HepG2 (cell line): ENCODE data around the gene HYAL1. TPM values are rescaled to one million over a fixed set of nuclear protein-coding genes. Genes with fewer than 3 reads are reported as not detected.

Experiments used
- AHDC1 ChIP-seq: sonication (generic); formaldehyde crosslinking; IDR thresholded peaks from 2 replicates; pipeline ENCODE4 v1.5.1; 2020; ENCODE audit warnings: mild to moderate bottlenecking, missing genetic modification reagents, borderline replicate concordance
- ATF7 ChIP-seq, 2 experiments: fragments of 450-650 bp in 1 of 2; sonication (generic) in 1 of 2; formaldehyde crosslinking in 1 of 2; IDR thresholded peaks; 2 replicates each; pipeline versions ENCODE4 v1.4.0 to v1.6.1; 2016 to 2020; ENCODE audit warnings: antibody characterized with exemption in 1 of 2, mild to moderate bottlenecking in 1 of 2, missing genetic modification reagents in 1 of 2
- FIP1L1 ChIP-seq: fragments of 200-400 bp; formaldehyde crosslinking; IDR thresholded peaks from 2 replicates; pipeline ENCODE4 v1.6.1; 2018; ENCODE audit warnings: low read depth, mild to moderate bottlenecking, low read length, moderate library complexity, borderline replicate concordance; ENCODE audit not compliant: insufficient read depth
- IKZF5 ChIP-seq: IDR thresholded peaks from 2 replicates; pipeline ENCODE4 v1.6.1; 2018; ENCODE audit warnings: missing genetic modification reagents, mild to moderate bottlenecking, missing compliant biosample characterization
- MAFG ChIP-seq: sonication (generic); formaldehyde crosslinking; IDR thresholded peaks from 2 replicates; pipeline ENCODE4 v1.5.1; 2020; ENCODE audit warnings: mild to moderate bottlenecking, missing genetic modification reagents
- NFIB ChIP-seq: sonication (generic); formaldehyde crosslinking; IDR thresholded peaks from 2 replicates; pipeline ENCODE4 v1.9.0; 2021; ENCODE audit warnings: missing genetic modification reagents, mild to moderate bottlenecking, borderline replicate concordance
- SNAPC5 ChIP-seq: sonication (generic); formaldehyde crosslinking; IDR thresholded peaks from 2 replicates; pipeline ENCODE4 v1.8.1; 2023; ENCODE audit warnings: mild to moderate bottlenecking, missing genetic modification reagents, borderline replicate concordance
- ZNF232 ChIP-seq: sonication (generic); formaldehyde crosslinking; IDR thresholded peaks from 2 replicates; pipeline ENCODE4 v1.4.0; 2020; ENCODE audit warnings: missing genetic modification reagents, borderline replicate concordance
- ZNF773 ChIP-seq: sonication (generic); formaldehyde crosslinking; IDR thresholded peaks from 2 replicates; pipeline ENCODE4 v1.4.0; 2020; ENCODE audit warnings: missing genetic modification reagents, borderline replicate concordance
- ZNF841 ChIP-seq: sonication (generic); formaldehyde crosslinking; IDR thresholded peaks from 2 replicates; pipeline ENCODE4 v1.8.1; 2023; ENCODE audit warnings: missing genetic modification reagents, borderline replicate concordance
- ZSCAN12 ChIP-seq: sonication (generic); formaldehyde crosslinking; IDR thresholded peaks from 2 replicates; pipeline ENCODE4 v1.9.0; 2021; ENCODE audit warnings: mild to moderate bottlenecking, missing genetic modification reagents
- polyA plus RNA-seq, 8 experiments: library from polyadenylated mRNA; depleted of rRNA in 3 of 8; stranded (reverse) in 7 of 8; unstranded in 1 of 8; fragments of >200 nt; fragmentation: Illumina TruSeq in 4 of 8; extraction: Trizol in 4 of 8; gene quantifications; 2 replicates each; pipeline versions ENCODE4 v1.2.1 to v1.2.3, GENCODE V29; 2011 to 2016; ENCODE audit warnings: low read depth in 4 of 8, missing spikeins in 1 of 8, mixed read lengths in 1 of 8; ENCODE audit not compliant: insufficient read depth in 1 of 8
- total RNA-seq, 5 experiments: library from RNA; depleted of rRNA; stranded (reverse); fragments of >200 nt; fragmentation: Illumina TruSeq; extraction: Trizol; gene quantifications; 2 replicates each; pipeline ENCODE4 v1.2.3, GENCODE V29; 2016; ENCODE audit warnings: low read depth in 1 of 5
- TF ChIP-seq, protein P1 (sequence below): IDR thresholded peaks from 2 replicates; pipeline ENCODE4 v1.6.1; 2016; ENCODE audit warnings: low read depth, borderline replicate concordance
- TF ChIP-seq, protein P2 (sequence below): sonication (generic); formaldehyde crosslinking; IDR thresholded peaks from 2 replicates; pipeline ENCODE4 v1.4.0; 2020; ENCODE audit warnings: mild to moderate bottlenecking, missing genetic modification reagents
- TF ChIP-seq, protein P3 (sequence below): sonication (generic); formaldehyde crosslinking; conservative IDR thresholded peaks from 2 replicates; pipeline ENCODE4 v1.4.0; 2020; ENCODE audit warnings: missing genetic modification reagents
- TF ChIP-seq, protein P4 (sequence below): sonication (generic); formaldehyde crosslinking; IDR thresholded peaks from 2 replicates; pipeline ENCODE4 v1.4.0; 2020; ENCODE audit warnings: low read depth, mild to moderate bottlenecking, missing genetic modification reagents

HYAL1 gene
- total and polyA plus RNA-seq, 2 of the 13 experiments (the other 11 are each of a cell fraction or from before 2014, with no cell fraction given) = 76.5 to 193 TPM

DNA sequence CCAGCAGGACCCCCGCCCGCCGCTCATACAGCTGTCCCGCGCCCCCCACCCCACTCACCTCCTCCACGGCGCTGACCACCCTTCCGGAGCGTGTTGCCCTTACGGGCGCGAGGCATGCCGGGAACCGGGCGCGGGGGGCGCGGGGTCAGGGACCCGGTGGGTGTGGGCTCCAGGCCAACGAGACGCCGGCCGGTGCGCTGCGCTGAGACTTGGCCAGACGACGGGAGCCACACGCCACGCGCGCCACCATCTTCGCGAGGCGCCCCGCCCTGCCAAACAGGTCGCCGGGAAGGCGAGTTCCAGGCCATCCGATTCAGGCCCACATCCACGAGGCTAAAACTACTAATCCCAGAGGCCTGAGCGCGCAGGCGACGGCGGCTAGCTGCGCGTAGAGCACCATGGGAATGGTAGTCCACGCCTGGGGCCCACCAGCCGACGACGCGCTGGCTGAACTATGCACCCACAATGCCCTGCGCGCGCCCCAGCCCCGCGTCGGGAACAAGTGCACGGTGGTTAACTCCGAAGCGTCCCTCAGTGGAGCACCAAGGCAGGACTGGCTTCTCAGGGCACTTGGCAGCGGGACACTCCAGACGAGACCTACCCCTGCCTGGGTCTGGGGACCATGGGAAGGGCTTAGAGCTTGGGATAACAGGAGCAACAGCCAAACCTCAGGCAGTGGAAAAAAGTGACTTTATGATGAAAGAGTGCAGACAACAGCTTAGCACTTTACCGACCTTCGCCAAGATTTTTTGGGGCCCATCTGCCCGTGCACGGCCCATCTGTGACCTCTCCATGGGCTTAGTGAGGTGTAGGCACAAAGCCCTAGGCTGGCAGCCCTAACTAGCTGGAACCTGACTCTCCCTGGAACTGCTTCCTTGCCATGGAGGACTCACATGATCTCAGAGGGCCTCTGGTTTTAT lies 11.0 kb downstream of the HYAL1 start, which contains the start of gene IFRD2 (continued):
- no peak for TF ChIP-seq AHDC1 (CRISPR knock-in tag)
- no peak for TF ChIP-seq ZNF773 (CRISPR knock-in tag)
- TF ChIP-seq, protein P1, sequence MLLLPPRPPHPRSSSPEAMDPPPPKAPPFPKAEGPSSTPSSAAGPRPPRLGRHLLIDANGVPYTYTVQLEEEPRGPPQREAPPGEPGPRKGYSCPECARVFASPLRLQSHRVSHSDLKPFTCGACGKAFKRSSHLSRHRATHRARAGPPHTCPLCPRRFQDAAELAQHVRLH (CRISPR knock-in tag) = peak; percentile 89; the same call in 1 of the 2 replicates
- no peak for TF ChIP-seq ZNF841 (CRISPR knock-in tag)
- TF ChIP-seq ZSCAN12 (CRISPR knock-in tag) = no peak
- no peak for TF ChIP-seq SNAPC5
- no peak for TF ChIP-seq ZNF232 (CRISPR knock-in tag)
- no peak for TF ChIP-seq MAFG (CRISPR knock-in tag)
- no peak for TF ChIP-seq ATF7 (IDR thresholded peaks at IDR 0.05)
- 0 out of 2 replicates have a peak, but pooled peaks have one; percentile 47 for TF ChIP-seq ATF7 (CRISPR knock-in tag; IDR thresholded peaks at IDR 0.05)
- TF ChIP-seq, protein P2, sequence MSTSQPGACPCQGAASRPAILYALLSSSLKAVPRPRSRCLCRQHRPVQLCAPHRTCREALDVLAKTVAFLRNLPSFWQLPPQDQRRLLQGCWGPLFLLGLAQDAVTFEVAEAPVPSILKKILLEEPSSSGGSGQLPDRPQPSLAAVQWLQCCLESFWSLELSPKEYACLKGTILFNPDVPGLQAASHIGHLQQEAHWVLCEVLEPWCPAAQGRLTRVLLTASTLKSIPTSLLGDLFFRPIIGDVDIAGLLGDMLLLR (CRISPR knock-in tag) = no peak
- TF ChIP-seq, protein P3, sequence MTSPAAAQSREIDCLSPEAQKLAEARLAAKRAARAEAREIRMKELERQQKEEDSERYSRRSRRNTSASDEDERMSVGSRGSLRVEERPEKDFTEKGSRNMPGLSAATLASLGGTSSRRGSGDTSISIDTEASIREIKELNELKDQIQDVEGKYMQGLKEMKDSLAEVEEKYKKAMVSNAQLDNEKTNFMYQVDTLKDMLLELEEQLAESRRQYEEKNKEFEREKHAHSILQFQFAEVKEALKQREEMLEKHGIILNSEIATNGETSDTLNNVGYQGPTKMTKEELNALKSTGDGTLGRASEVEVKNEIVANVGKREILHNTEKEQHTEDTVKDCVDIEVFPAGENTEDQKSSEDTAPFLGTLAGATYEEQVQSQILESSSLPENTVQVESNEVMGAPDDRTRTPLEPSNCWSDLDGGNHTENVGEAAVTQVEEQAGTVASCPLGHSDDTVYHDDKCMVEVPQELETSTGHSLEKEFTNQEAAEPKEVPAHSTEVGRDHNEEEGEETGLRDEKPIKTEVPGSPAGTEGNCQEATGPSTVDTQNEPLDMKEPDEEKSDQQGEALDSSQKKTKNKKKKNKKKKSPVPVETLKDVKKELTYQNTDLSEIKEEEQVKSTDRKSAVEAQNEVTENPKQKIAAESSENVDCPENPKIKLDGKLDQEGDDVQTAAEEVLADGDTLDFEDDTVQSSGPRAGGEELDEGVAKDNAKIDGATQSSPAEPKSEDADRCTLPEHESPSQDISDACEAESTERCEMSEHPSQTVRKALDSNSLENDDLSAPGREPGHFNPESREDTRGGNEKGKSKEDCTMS (CRISPR knock-in tag) = no peak
- TF ChIP-seq FIP1L1 = no peak
- no peak for TF ChIP-seq NFIB
- TF ChIP-seq, protein P4, sequence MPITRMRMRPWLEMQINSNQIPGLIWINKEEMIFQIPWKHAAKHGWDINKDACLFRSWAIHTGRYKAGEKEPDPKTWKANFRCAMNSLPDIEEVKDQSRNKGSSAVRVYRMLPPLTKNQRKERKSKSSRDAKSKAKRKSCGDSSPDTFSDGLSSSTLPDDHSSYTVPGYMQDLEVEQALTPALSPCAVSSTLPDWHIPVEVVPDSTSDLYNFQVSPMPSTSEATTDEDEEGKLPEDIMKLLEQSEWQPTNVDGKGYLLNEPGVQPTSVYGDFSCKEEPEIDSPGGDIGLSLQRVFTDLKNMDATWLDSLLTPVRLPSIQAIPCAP (CRISPR knock-in tag) = no peak
- TF ChIP-seq IKZF5 (CRISPR knock-in tag) = peak; percentile 61
